ENCODE measurements around the gene SETDB2.

GRCh38 chr13:49395878-49396380 is 48.1 kb upstream of the SETDB2 start:
- TF ChIP-seq CTCF (conservative IDR thresholded peaks at IDR 0.05; ENCODE audit: low read depth, low read length) (no peak), EZH2 (IDR thresholded peaks at IDR 0.05; ENCODE audit: low read length, unreplicated experiment) (no peak)

Data from PC-3 (cell line).